Mucosa of descending colon (tissue), 3 donors: ENCODE measurements around the gene TWSG1. TPM values are rescaled to one million over a fixed set of nuclear protein-coding genes. Genes with fewer than 3 reads are reported as not detected.

Experiments
- ATAC-seq: fragments of 200-7000 bp; cut with Tn5 transposase; one replicate; pipeline ENCODE4 v1.9.1; 2020; ENCODE audit warnings: mild to moderate bottlenecking, moderate library complexity
- DNase-seq, 3 donors: peaks; one replicate each; pipeline ENCODE4 v3.0.0-alpha.2; 2020
- H3K36me3 ChIP-seq: fragments of 200-600 bp; one replicate; pipeline ENCODE4 v1.8.0; 2021; ENCODE audit warnings: low read depth, mild to moderate bottlenecking
- H3K4me1 ChIP-seq: fragments of 200-600 bp; one replicate; pipeline ENCODE4 v1.8.0; 2021; ENCODE audit warnings: low read depth, mild to moderate bottlenecking
- H3K4me3 ChIP-seq: fragments of 200-600 bp; one replicate; pipeline ENCODE4 v1.8.0; 2021; ENCODE audit warnings: mild to moderate bottlenecking
- H3K9me3 ChIP-seq: fragments of 200-600 bp; one replicate; pipeline ENCODE4 v1.8.0; 2021; ENCODE audit warnings: mild to moderate bottlenecking
- intact Hi-C, 2 donors: fragments of 100-400 bp; cut with DNase I in 1 of 2; cut with micrococcal nuclease in 1 of 2; formaldehyde crosslinking; loops; one replicate each; pipeline versions ENCODE4 v1.11.0 to v1.11.1; 2022; cut with DNase I, micrococcal nuclease
- total RNA-seq, 3 donors: library from RNA; stranded (reverse); fragmentation: NEBNext Ultra II Directional in 2 of 3; extraction: Animal tissue kit (Norgen Biotek cat#: 25700) in 2 of 3; gene quantifications; one replicate each; pipeline versions ENCODE4 v1.2.1 to v1.2.4, GENCODE V29; 2021 to 2023
- TF ChIP-seq, protein P1 (sequence below): fragments of 200-600 bp; IDR thresholded peaks from one replicate; pipeline ENCODE4 v1.8.0; 2022; ENCODE audit warnings: antibody characterized with exemption, mild to moderate bottlenecking
- donor health status: DM: no; HTN: no; CAD: no; lungs with moderate emphysema.
- donor health status: DM: no; HTN: no; CAD: no.
- donor health status: DM: no; HTN: yes; CAD: no.

The TWSG1 gene
- total RNA-seq, 3 donors from 2014 or later = 10.5 to 45.3 (median 17.8) TPM

DNA sequence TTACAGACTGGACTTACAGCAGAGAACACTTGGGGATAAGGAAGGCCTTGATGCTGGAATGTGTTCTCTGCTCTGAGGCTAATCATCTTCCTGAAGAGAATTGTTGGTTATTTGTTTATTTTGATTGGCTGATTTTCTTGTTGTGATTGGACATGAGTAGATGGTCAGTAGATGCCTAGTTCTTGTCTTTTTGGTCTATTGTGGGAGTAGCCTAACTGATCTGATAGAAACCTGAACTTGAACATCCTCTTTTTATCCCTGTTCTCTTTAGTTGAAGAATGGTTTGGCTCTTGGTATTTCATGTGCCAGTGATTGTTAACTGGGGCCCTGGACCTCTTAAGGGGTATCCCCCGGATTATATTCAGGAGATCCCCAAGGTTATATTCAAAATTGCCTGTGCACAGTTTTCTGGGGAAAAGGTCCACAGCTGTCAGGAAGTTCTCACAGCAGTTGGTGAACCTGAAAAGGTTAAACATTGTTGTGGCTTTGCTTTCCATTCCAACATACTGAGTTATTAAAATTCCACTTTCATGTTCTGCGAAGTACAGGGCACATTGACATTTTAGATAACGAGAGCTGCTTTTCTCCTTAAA is 13.6 kb downstream of the TWSG1 start:
- TF ChIP-seq, protein P1, sequence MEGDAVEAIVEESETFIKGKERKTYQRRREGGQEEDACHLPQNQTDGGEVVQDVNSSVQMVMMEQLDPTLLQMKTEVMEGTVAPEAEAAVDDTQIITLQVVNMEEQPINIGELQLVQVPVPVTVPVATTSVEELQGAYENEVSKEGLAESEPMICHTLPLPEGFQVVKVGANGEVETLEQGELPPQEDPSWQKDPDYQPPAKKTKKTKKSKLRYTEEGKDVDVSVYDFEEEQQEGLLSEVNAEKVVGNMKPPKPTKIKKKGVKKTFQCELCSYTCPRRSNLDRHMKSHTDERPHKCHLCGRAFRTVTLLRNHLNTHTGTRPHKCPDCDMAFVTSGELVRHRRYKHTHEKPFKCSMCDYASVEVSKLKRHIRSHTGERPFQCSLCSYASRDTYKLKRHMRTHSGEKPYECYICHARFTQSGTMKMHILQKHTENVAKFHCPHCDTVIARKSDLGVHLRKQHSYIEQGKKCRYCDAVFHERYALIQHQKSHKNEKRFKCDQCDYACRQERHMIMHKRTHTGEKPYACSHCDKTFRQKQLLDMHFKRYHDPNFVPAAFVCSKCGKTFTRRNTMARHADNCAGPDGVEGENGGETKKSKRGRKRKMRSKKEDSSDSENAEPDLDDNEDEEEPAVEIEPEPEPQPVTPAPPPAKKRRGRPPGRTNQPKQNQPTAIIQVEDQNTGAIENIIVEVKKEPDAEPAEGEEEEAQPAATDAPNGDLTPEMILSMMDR = no peak
- DNase-seq = no peak
- H3K36me3 ChIP-seq = no peaks in the 10 kb centered on the region
- ATAC-seq = no peak
- no peaks in the 10 kb centered on the region for H3K4me1 ChIP-seq
- no peak overlapping the region for H3K4me3 ChIP-seq
- no peaks in the 10 kb centered on the region for H3K9me3 ChIP-seq
- intact Hi-C loops = no loop called here

DNA sequence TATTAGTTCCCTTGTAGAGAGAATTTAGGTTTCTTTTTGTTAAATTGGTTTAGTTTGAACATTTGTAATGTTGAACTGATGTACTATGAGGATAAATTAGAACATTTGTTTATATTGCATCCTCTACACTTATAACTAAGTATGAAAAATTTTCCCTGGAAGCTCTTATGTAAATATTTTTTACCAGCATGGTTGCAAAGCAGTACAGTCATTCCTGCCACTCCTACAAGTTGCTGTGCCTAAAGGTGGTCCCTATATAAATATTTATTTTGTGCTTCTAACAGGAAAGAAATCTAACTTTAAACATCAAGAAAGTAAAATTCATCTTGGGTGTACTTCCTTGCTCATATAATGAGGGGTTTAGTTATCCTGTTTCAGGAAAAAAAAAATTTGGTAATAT is 14.2 kb downstream of the TWSG1 start:
- Histone ChIP-seq H3K36me3 (no peaks in the 10 kb centered on the region), H3K4me3 (no peak overlapping the region), H3K9me3 (no peaks in the 10 kb centered on the region), H3K4me1 (no peaks in the 10 kb centered on the region)
- intact Hi-C loops = no loop called here
- DNase-seq (no peak), ATAC-seq (no peak)
- TF ChIP-seq, protein P1 = no peak

DNA sequence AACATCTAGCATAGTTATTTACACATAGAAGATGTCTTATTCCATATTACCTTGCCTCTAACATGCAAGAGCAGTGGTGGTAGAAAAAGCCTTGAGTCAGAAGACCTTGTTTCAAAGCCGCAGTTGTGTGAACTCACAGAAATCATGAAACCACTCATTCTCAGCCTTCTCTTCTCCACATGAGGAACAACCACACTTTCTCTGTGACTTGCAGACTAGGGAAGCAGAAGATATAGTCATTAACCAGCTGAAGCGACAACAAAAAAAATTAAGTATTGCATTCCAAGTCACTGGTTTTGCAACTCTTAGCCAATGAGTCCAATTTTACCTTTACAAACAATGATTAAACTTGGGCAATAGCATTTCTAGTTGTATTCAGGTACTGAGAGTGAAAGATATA is 19.0 kb downstream of the TWSG1 start:
- TF ChIP-seq, protein P1 = no peak
- no peaks in the 10 kb centered on the region for H3K9me3 ChIP-seq
- DNase-seq = no peak
- ATAC-seq = no peak
- H3K36me3 ChIP-seq = no peaks in the 10 kb centered on the region
- no peaks in the 10 kb centered on the region for H3K4me1 ChIP-seq
- no peak overlapping the region for H3K4me3 ChIP-seq
- intact Hi-C loops = no loop called here

DNA sequence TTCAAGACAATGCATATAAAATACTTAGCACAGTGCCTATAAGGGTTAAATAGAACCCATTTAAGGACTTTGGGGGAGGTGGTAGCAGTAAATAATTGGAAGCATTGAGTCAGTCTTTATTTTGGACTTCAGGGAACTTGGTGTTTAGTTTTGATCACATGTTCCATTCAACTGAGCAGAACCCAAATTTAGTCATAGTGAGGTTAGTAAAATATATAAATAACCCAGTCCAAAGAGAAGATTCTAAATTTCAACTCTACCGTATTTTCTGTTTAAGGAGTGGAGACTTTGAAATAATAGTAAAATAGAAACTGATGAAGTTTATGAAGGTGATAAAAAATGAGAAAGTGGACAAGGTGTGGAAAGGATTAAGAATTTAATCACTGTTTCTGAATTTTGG is 19.7 kb downstream of the TWSG1 start:
- H3K4me3 ChIP-seq = no peak overlapping the region
- H3K4me1 ChIP-seq = no peaks in the 10 kb centered on the region
- H3K9me3 ChIP-seq = no peaks in the 10 kb centered on the region
- intact Hi-C loops = no loop called here
- ATAC-seq = no peak
- DNase-seq = no peak
- TF ChIP-seq, protein P1 = no peak
- no peaks in the 10 kb centered on the region for H3K36me3 ChIP-seq

DNA sequence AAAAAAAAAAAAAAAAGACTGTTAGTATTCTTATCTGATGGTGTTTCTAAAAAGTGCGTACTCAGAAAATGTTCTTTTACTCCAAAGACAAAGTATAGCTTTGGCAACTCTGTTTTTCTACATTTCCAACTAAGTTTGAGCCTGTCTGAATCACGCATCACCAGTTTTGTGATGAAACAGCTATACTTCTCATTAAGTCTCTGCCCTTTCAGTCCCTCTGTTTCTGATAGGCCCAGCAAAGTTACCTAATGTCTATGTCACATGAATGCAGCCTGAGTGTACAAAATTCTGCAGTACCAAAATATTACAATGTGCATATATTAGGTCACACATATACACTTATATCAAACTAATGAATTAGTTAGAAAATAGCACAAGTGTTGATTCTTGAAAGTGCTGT is 22.4 kb downstream of the TWSG1 start:
- Histone ChIP-seq H3K4me3 (no peak overlapping the region), H3K9me3 (no peaks in the 10 kb centered on the region), H3K4me1 (no peaks in the 10 kb centered on the region), H3K36me3 (no peaks in the 10 kb centered on the region)
- DNase-seq = no peak
- intact Hi-C loops = no loop called here
- ATAC-seq = no peak
- TF ChIP-seq, protein P1 = no peak

DNA sequence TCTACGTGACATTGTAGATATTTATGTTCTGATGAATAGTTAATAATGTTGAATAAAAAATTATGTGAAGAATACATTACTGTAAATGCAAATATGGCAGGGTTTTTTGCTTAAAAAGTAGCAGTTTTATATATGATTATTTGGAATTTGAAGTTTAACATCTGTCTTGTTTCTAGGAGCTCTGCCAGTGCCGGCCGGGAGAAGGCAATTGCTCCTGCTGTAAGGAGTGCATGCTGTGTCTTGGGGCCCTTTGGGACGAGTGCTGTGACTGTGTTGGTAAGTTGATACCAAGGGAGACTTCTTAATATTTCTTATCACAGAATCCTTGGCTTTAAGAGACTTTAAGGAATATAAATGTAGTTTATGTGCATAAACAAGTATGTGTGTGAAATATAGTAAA is 25.2 kb downstream of the TWSG1 start:
- no peak overlapping the region for H3K4me3 ChIP-seq
- H3K4me1 ChIP-seq = no peaks in the 10 kb centered on the region
- no peak for DNase-seq
- ATAC-seq = no peak
- H3K36me3 ChIP-seq = no peaks in the 10 kb centered on the region
- intact Hi-C loops = no loop called here
- TF ChIP-seq, protein P1 = no peak
- H3K9me3 ChIP-seq = no peaks in the 10 kb centered on the region
